DOHH2 (cell line): ENCODE measurements around the gene GLB1L2.

Experiments
- H3F3A ChIP-seq: fragments of 200-600 bp; sonication (generic), shearing (Covaris generic); 2 replicates; pipeline ENCODE4 v1.6.0; 2016; ENCODE audit warnings: antibody characterized with exemption, mild to moderate bottlenecking; ENCODE audit not compliant: control insufficient read depth, insufficient read depth
- H3K27ac ChIP-seq: fragments of 200-600 bp; sonication (generic); 2 replicates; pipeline ENCODE4 v1.5.1; 2014; ENCODE audit warnings: low read depth, mild to moderate bottlenecking, low read length, moderate library complexity
- H3K27me3 ChIP-seq: fragments of 200-600 bp; sonication (generic); 2 replicates; pipeline ENCODE4 v1.6.1; 2014; ENCODE audit warnings: mild to moderate bottlenecking, low read length, mixed read lengths; ENCODE audit not compliant: control insufficient read depth
- H3K36me3 ChIP-seq: fragments of 200-600 bp; sonication (generic); 2 replicates; pipeline ENCODE4 v1.6.1; 2014; ENCODE audit warnings: mild to moderate bottlenecking, low read length, moderate library complexity, mixed read lengths; ENCODE audit not compliant: control insufficient read depth
- H3K4me1 ChIP-seq: fragments of 200-600 bp; sonication (generic); 2 replicates; pipeline ENCODE4 v1.6.1; 2014; ENCODE audit warnings: mild to moderate bottlenecking, low read length, mixed read lengths; ENCODE audit not compliant: control insufficient read depth
- H3K4me2 ChIP-seq: fragments of 200-600 bp; sonication (generic); 2 replicates; pipeline ENCODE4 v1.6.0; 2014; ENCODE audit warnings: mild to moderate bottlenecking, low read length, moderate library complexity
- H3K4me3 ChIP-seq: fragments of 200-600 bp; sonication (generic); 2 replicates; pipeline ENCODE4 v1.5.1; 2014; ENCODE audit warnings: mild to moderate bottlenecking, low read length, mixed read lengths
- H3K79me2 ChIP-seq: fragments of 200-600 bp; sonication (generic); 2 replicates; pipeline ENCODE4 v1.6.1; 2014; ENCODE audit warnings: mild to moderate bottlenecking, low read length, mixed read lengths; ENCODE audit not compliant: control insufficient read depth
- H3K9me2 ChIP-seq: fragments of 200-600 bp; sonication (generic); replicated peaks from 2 replicates; pipeline ENCODE4 v1.6.1; 2014; ENCODE audit warnings: mild to moderate bottlenecking, low read length, mixed read lengths; ENCODE audit not compliant: control insufficient read depth
- H3K9me3 ChIP-seq: fragments of 200-600 bp; sonication (generic); 2 replicates; pipeline ENCODE4 v1.6.1; 2014; ENCODE audit warnings: antibody characterized with exemption, low read length, mixed read lengths; ENCODE audit not compliant: control insufficient read depth, insufficient read depth
- H4K20me1 ChIP-seq: fragments of 200-600 bp; sonication (generic); 2 replicates; pipeline ENCODE4 v1.6.0; 2014; ENCODE audit warnings: low read depth, mild to moderate bottlenecking, antibody characterized with exemption, low read length, moderate library complexity; ENCODE audit not compliant: control insufficient read depth, insufficient read depth
- EZH2phosphoT487 ChIP-seq: fragments of 200-600 bp; sonication (generic); IDR thresholded peaks from 2 replicates; pipeline ENCODE4 v1.6.1; 2017; ENCODE audit warnings: borderline replicate concordance, mild to moderate bottlenecking, antibody characterized with exemption, low read length, moderate library complexity, mixed read lengths
- TF ChIP-seq, protein P1 (sequence below): fragments of 200-600 bp; sonication (generic); IDR thresholded peaks from one replicate; pipeline ENCODE4 v1.5.1; 2014; ENCODE audit warnings: antibody characterized with exemption, mild to moderate bottlenecking, low read depth, low read length; ENCODE audit not compliant: poor library complexity, severe bottlenecking

Gene GLB1L2

DNA sequence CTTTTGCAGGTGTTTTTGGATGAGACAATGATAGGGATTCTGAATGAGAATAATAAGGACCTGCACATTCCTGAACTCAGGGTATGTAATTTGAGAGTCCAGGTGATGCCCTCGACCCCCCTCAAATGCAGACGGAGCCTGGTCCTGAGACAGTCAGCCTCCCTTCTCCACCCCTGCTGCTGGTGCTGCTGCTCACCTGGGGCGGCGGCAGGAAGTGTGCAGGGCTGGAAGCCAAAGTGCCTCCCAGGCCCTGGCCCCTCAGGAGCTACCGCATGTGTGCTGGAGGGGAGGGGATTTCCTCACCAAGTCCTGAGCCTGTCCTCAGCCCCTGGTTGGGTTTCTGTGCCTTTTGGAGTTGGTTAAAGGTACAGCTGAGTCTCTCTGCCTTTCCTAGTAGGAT is 19.0 kb upstream of the GLB1L2 start:
- H3F3A ChIP-seq: no peaks in the 10 kb centered on the region
- H3K4me3 ChIP-seq: no peak overlapping the region
- no peak overlapping the region for H3K4me2 ChIP-seq
- no peak overlapping the region for H3K27ac ChIP-seq
- H3K79me2 ChIP-seq: no peaks in the 10 kb centered on the region
- H4K20me1 ChIP-seq: no peaks in the 10 kb centered on the region
- no peaks in the 10 kb centered on the region for H3K4me1 ChIP-seq
- H3K36me3 ChIP-seq: no peaks in the 10 kb centered on the region
- peaks cover 2% of the 10 kb centered on the region; the same call in 1 of the 2 replicates for H3K27me3 ChIP-seq
- H3K9me3 ChIP-seq: no peaks in the 10 kb centered on the region
- H3K9me2 ChIP-seq: no peaks in the 10 kb centered on the region
- TF ChIP-seq, protein P1, sequence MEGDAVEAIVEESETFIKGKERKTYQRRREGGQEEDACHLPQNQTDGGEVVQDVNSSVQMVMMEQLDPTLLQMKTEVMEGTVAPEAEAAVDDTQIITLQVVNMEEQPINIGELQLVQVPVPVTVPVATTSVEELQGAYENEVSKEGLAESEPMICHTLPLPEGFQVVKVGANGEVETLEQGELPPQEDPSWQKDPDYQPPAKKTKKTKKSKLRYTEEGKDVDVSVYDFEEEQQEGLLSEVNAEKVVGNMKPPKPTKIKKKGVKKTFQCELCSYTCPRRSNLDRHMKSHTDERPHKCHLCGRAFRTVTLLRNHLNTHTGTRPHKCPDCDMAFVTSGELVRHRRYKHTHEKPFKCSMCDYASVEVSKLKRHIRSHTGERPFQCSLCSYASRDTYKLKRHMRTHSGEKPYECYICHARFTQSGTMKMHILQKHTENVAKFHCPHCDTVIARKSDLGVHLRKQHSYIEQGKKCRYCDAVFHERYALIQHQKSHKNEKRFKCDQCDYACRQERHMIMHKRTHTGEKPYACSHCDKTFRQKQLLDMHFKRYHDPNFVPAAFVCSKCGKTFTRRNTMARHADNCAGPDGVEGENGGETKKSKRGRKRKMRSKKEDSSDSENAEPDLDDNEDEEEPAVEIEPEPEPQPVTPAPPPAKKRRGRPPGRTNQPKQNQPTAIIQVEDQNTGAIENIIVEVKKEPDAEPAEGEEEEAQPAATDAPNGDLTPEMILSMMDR: no peak
- TF ChIP-seq EZH2phosphoT487: no peak

DNA sequence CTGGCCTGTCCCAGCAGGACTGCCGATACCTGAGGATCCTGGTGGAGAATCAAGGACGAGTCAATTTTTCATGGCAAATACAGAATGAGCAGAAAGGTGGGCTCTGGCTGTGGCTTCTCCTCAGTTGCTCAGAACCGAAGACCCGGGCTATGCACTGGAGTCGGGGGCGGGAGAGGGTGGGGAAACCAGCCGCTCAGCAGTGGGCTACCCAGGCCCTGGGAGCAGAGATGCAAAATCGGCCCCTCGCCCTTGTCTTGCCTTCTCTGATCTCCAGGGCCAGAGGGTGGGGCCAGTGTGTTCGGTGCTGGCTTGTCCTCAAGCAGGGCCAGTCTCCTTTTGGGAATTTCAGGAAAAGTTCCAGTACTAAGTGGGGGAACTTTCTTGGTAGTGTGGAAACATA is 18.4 kb upstream of the GLB1L2 start:
- Histone ChIP-seq H3K27me3 (peaks cover 2% of the 10 kb centered on the region; the same call in 1 of the 2 replicates), H3F3A (no peaks in the 10 kb centered on the region)
- TF ChIP-seq EZH2phosphoT487: no peak
- TF ChIP-seq, protein P1: no peak

DNA sequence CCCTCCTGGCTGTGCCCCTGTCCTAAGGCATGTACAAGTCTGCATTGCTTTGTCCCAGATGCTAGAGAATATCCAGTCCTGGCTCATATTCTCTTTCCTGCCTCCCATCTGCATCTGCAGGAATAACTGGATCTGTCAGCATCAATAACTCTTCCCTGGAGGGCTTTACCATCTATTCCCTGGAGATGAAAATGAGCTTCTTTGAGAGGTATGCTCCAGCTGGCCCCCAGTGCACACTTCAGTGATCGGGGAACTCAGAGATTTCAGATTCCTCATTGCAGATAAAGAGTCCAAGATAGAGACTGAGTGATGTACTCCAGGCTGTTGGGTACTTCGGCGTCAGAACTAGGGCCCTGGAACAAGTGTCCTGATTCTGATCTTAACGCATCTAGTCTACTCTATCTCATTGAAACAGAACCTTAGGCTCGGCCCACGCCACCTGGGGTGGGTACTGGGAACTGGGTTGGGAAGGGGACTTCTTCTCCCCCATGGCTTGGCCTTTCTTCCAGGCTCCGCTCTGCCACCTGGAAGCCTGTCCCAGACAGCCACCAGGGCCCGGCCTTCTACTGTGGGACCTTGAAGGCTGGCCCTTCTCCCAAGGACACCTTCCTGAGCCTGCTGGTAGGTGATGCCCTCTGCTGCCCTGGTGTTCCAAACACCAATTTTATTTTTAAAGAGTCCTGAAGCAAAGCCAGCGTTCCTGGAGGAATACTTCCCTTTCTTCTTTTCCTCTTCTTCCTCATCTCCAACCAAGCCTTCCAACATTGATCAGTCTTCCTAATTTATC is 17.8 kb upstream of the GLB1L2 start:
- TF ChIP-seq, protein P1: no peak
- TF ChIP-seq EZH2phosphoT487: no peak
- Histone ChIP-seq H3F3A (no peaks in the 10 kb centered on the region), H3K36me3 (no peaks in the 10 kb centered on the region), H3K27me3 (peaks cover 2% of the 10 kb centered on the region; the same call in 1 of the 2 replicates), H3K9me3 (no peaks in the 10 kb centered on the region), H3K9me2 (no peaks in the 10 kb centered on the region), H3K4me1 (no peaks in the 10 kb centered on the region), H4K20me1 (no peaks in the 10 kb centered on the region), H3K27ac (no peak overlapping the region), H3K79me2 (no peaks in the 10 kb centered on the region), H3K4me3 (no peak overlapping the region), H3K4me2 (no peak overlapping the region)

More for the DNA sequence above, 18.4 kb upstream of the GLB1L2 start:
- Histone ChIP-seq H3K4me3 (no peak overlapping the region), H3K4me2 (no peak overlapping the region), H3K9me3 (no peaks in the 10 kb centered on the region), H3K36me3 (no peaks in the 10 kb centered on the region), H4K20me1 (no peaks in the 10 kb centered on the region), H3K79me2 (no peaks in the 10 kb centered on the region), H3K9me2 (no peaks in the 10 kb centered on the region), H3K27ac (no peak overlapping the region), H3K4me1 (no peaks in the 10 kb centered on the region)
